HL-60 (cell line): ENCODE measurements around the gene RANBP3L.

Experiments
- DNase-seq, 2 experiments: peaks; one replicate each; pipeline ENCODE4 v3.0.0-alpha.2; 2010 to 2020; ENCODE audit warnings: low read depth in 1 of 2, low spot score in 1 of 2
- H3K27ac ChIP-seq: fragments of 250-450 bp; sonication (Bioruptor Pico); replicated peaks from 2 replicates; pipeline ENCODE4 v1.5.1; 2020; ENCODE audit warnings: mild to moderate bottlenecking, moderate library complexity
- H3K27me3 ChIP-seq: fragments of 250-450 bp; sonication (Bioruptor Pico); 2 replicates; pipeline ENCODE4 v1.5.1; 2021; ENCODE audit warnings: mild to moderate bottlenecking, moderate library complexity; ENCODE audit not compliant: insufficient read depth, poor library complexity, severe bottlenecking
- H3K4me3 ChIP-seq: replicated peaks from 2 replicates; pipeline ENCODE4 v1.5.1; 2011; ENCODE audit warnings: mild to moderate bottlenecking, control low read depth, low read length; ENCODE audit not compliant: insufficient read depth
- CTCF ChIP-seq: IDR thresholded peaks from one replicate; pipeline ENCODE4 v1.5.1; 2011; ENCODE audit warnings: low read length, control low read depth, inconsistent platforms; ENCODE audit not compliant: insufficient read depth
- GABPA ChIP-seq: IDR thresholded peaks from 2 replicates; pipeline ENCODE4 v1.6.1; 2012; ENCODE audit warnings: low read depth
- POLR2AphosphoS5 ChIP-seq: IDR thresholded peaks from 2 replicates; pipeline ENCODE4 v1.6.1; 2012; ENCODE audit warnings: low read depth
- REST ChIP-seq: IDR thresholded peaks from 2 replicates; pipeline ENCODE4 v1.6.1; 2012; ENCODE audit warnings: low read depth; ENCODE audit not compliant: insufficient replicate concordance
- SPI1 ChIP-seq: IDR thresholded peaks from 2 replicates; pipeline ENCODE4 v1.6.1; 2012; ENCODE audit warnings: low read depth, mild to moderate bottlenecking, borderline replicate concordance

The RANBP3L gene

GRCh38 chr5:36251218-36251617, 50.5 kb downstream of the RANBP3L start:
- Histone ChIP-seq H3K27me3 (no peaks in the 10 kb centered on the region), H3K27ac (no peak overlapping the region), H3K4me3 (no peak overlapping the region)
- no peak for DNase-seq
- TF ChIP-seq POLR2AphosphoS5 (no peak), CTCF (no peak), REST (no peak), SPI1 (no peak), GABPA (no peak)

- TF ChIP-seq GABPA (no peak), POLR2AphosphoS5 (no peak), CTCF (no peak), SPI1 (no peak), REST (no peak)
- Histone ChIP-seq H3K27me3 (no peaks in the 10 kb centered on the region), H3K4me3 (no peak overlapping the region), H3K27ac (no peak overlapping the region)
- no peak for DNase-seq
These were observed 51.3 kb downstream of the RANBP3L start for GRCh38 chr5:36250427-36250826.

- no peak for DNase-seq
- H3K4me3 ChIP-seq, result no peak overlapping the region
- no peak overlapping the region for H3K27ac ChIP-seq
- H3K27me3 ChIP-seq, result no peaks in the 10 kb centered on the region
- TF ChIP-seq POLR2AphosphoS5 (no peak), REST (no peak), CTCF (no peak), GABPA (no peak), SPI1 (no peak)
These were observed 55.5 kb downstream of the RANBP3L start for GRCh38 chr5:36246036-36246800.
